B cell (primary cell): ENCODE data around the gene FADS6. TPM values are rescaled to one million over a fixed set of nuclear protein-coding genes. Genes with fewer than 3 reads are reported as not detected.
A peak's percentile ranks its signal among the peaks of the same experiment; 100 is the strongest.

Experiments used
- ATAC-seq: fragments of 200-7000 bp; cut with Tn5 transposase; one replicate; pipeline ENCODE4 v1.10.0; 2021; ENCODE audit warnings: low read depth, mild to moderate bottlenecking, moderate number of reproducible peaks, moderate library complexity
- CTCF ChIA-PET: fragments of 350-600 bp; sonication (Branson Sonifier 250); formaldehyde crosslinking; loops from one replicate; lab custom pipeline; 2021; ENCODE audit warnings: antibody characterized with exemption, inconsistent platforms; lab: Charles Lee
- POLR2A ChIA-PET: fragments of 350-600 bp; sonication (Branson Sonifier 250); formaldehyde crosslinking; loops from one replicate; lab custom pipeline; 2021; ENCODE audit warnings: antibody characterized with exemption; lab: Charles Lee
- DNase-seq: peaks from one replicate; pipeline ENCODE4 v3.0.0; 2013
- H2AFZ ChIP-seq: 2 replicates; pipeline ENCODE4 v1.6.1; 2012; ENCODE audit warnings: mild to moderate bottlenecking, low read depth, low read length; ENCODE audit not compliant: insufficient read depth, poor library complexity, severe bottlenecking
- H3K27ac ChIP-seq, 2 donors: 1 replicate in 1 of 2; 2 replicates in 1 of 2; pipeline ENCODE4 v1.5.1; 2012 to 2013; ENCODE audit warnings: low read length in 2 of 2, mild to moderate bottlenecking in 2 of 2, moderate library complexity in 1 of 2
- H3K27me3 ChIP-seq, 4 experiments: fragments of 200-600 bp in 1 of 4; sonication (generic) in 1 of 4; replicated peaks in 1 of 4; 1 replicate in 2 of 4; 2 replicates in 2 of 4; pipeline versions ENCODE4 v1.6.1 to v1.7.0; 2013 to 2016; ENCODE audit warnings: low read length in 3 of 4, mild to moderate bottlenecking in 2 of 4, mixed read lengths in 1 of 4, moderate library complexity in 1 of 4; ENCODE audit not compliant: insufficient read depth in 4 of 4, control insufficient read depth in 3 of 4; ENCODE audit errors: control extremely low read depth in 1 of 4
- H3K36me3 ChIP-seq, 2 experiments: replicated peaks in 1 of 2; 1 replicate in 1 of 2; 2 replicates in 1 of 2; pipeline versions ENCODE4 v1.6.1 to v1.7.1; 2013; ENCODE audit warnings: low read length in 1 of 2; ENCODE audit not compliant: insufficient read depth in 2 of 2, control insufficient read depth in 1 of 2; ENCODE audit errors: control extremely low read depth in 1 of 2, extremely low read depth in 1 of 2
- H3K4me1 ChIP-seq, 2 donors: fragments of 200-600 bp in 1 of 2; sonication (generic) in 1 of 2; 1 replicate in 1 of 2; 2 replicates in 1 of 2; pipeline versions ENCODE4 v1.5.1 to v1.6.1; 2013 to 2017; ENCODE audit warnings: low read length in 2 of 2; ENCODE audit not compliant: control insufficient read depth in 2 of 2, insufficient read depth in 2 of 2
- H3K4me2 ChIP-seq: replicated peaks from 2 replicates; pipeline ENCODE3; 2012; ENCODE audit warnings: mild to moderate bottlenecking, low read depth, low read length; ENCODE audit not compliant: poor library complexity, severe bottlenecking
- H3K4me3 ChIP-seq, 5 experiments: fragments of 200-600 bp in 1 of 5; sonication (generic) in 1 of 5; 1 replicate in 3 of 5; 2 replicates in 2 of 5; pipeline versions ENCODE4 v1.5.1 to v1.7.0; 2011 to 2016; ENCODE audit warnings: low read length in 4 of 5, mild to moderate bottlenecking in 4 of 5, low read depth in 2 of 5, control low read depth in 1 of 5, moderate library complexity in 1 of 5; ENCODE audit not compliant: insufficient read depth in 1 of 5; ENCODE audit errors: control extremely low read depth in 1 of 5, extremely low read depth in 1 of 5
- H3K79me2 ChIP-seq: fragments of 200-600 bp; sonication (generic); one replicate; pipeline ENCODE4 v1.6.0; 2016; ENCODE audit warnings: low read length; ENCODE audit not compliant: control insufficient read depth, insufficient read depth
- H3K9ac ChIP-seq: fragments of 200-600 bp; sonication (generic); 2 replicates; pipeline ENCODE4 v1.6.1; 2017; ENCODE audit warnings: mild to moderate bottlenecking, low read length, moderate library complexity
- H3K9me3 ChIP-seq, 3 donors: one replicate each; pipeline versions ENCODE4 v1.6.1 to v1.7.1; 2013; ENCODE audit warnings: low read length in 2 of 3; ENCODE audit not compliant: control insufficient read depth in 2 of 3, insufficient read depth in 1 of 3; ENCODE audit errors: control extremely low read depth in 1 of 3
- H4K20me1 ChIP-seq: 2 replicates; pipeline ENCODE4 v1.6.0; 2012; ENCODE audit warnings: mild to moderate bottlenecking, low read length; ENCODE audit not compliant: insufficient read depth, control insufficient read depth, poor library complexity, severe bottlenecking
- H3K27ac Mint-ChIP-seq: one replicate; pipeline ENCODE4 v1.8.0; 2021; ENCODE audit warnings: mixed read lengths
- H3K27me3 Mint-ChIP-seq: one replicate; pipeline ENCODE4 v1.8.0; 2021; ENCODE audit warnings: mixed read lengths
- H3K4me1 Mint-ChIP-seq: one replicate; pipeline ENCODE4 v1.8.0; 2021; ENCODE audit warnings: mixed read lengths
- H3K4me3 Mint-ChIP-seq: one replicate; pipeline ENCODE4 v1.8.0; 2021; ENCODE audit warnings: mixed read lengths
- H3K9me3 Mint-ChIP-seq: one replicate; pipeline ENCODE4 v1.8.0; 2022; ENCODE audit warnings: mixed read lengths; ENCODE audit not compliant: insufficient read depth
- CTCF ChIP-seq: fragments of 200-600 bp; IDR thresholded peaks from one replicate; pipeline ENCODE4 v1.8.0; 2022; ENCODE audit warnings: antibody characterized with exemption, mild to moderate bottlenecking
- EZH2 ChIP-seq: IDR thresholded peaks from 2 replicates; pipeline ENCODE4 v1.6.1; 2012; ENCODE audit warnings: borderline replicate concordance, low read depth, mild to moderate bottlenecking, moderate library complexity, low read length; ENCODE audit not compliant: insufficient read depth, poor library complexity, severe bottlenecking
- WGBS: methylation state at CpG from one replicate; pipeline ENCODE4 v1.1.5; 2013; ENCODE audit warnings: missing lambda C conversion rate; ENCODE audit not compliant: insufficient coverage; 5-methylcytosine and 5-hydroxymethylcytosine counted together
- intact Hi-C: fragments of 100-400 bp; cut with micrococcal nuclease; formaldehyde crosslinking; loops from one replicate; pipeline ENCODE4 v1.10.0; 2022
- polyA plus RNA-seq: library from polyadenylated mRNA; depleted of rRNA; stranded (reverse); fragments of >200 nt; gene quantifications from 2 replicates; pipeline ENCODE4 v1.2.3, GENCODE V29; 2012
- total RNA-seq, 2 donors: library from RNA; stranded (reverse); fragments of 120-200 nt in 1 of 2; gene quantifications; 1 replicate in 1 of 2; 2 replicates in 1 of 2; pipeline versions ENCODE4 v1.2.3 to v1.2.4, GENCODE V29; 2013 to 2022

Gene FADS6
- total and polyA plus RNA-seq, 2 donors (not counting 1 experiment from before 2014, with no cell fraction given), result not detected

DNA sequence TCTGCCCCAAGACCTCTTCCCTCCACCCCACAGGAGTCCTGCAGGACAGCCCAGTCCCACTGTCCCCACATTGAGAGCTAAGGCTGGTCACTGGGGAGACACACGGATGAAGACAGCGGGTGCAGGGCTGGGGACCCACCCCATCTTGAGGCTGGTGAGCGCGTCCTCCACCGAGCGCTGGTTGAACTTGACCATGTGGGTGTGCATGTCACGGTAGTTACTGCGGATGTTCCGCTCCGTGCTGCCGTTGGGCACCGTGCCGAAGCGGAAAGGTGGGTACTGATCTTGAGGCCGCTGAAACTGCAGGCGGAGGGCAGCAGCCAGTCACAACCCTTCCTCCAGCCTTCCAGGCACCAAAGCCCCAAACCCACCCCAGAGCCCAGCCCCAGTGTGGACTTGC is 46.8 kb downstream of the FADS6 start:
- Histone ChIP-seq H3K4me3 (no peak overlapping the region), H3K9ac (no peak overlapping the region), H3K4me2 (no peak overlapping the region), H3K36me3 (no peaks in the 10 kb centered on the region), H3K27me3 (peaks cover 0 to 42% (median 15%) of the 10 kb centered on the region in 4 experiments), H3K27ac (no peak overlapping the region), H3K9me3 (peaks cover 0 to 17% (median 0%) of the 10 kb centered on the region in 3 donors), H2AFZ (no peak overlapping the region), H3K79me2 (no peaks in the 10 kb centered on the region), H3K4me1 (peaks cover 13 to 15% of the 10 kb centered on the region in 2 donors), H4K20me1 (no peaks in the 10 kb centered on the region)
- WGBS, result 96% methylated on average over 14 of the region's 16 CpGs
- Mint-ChIP-seq H3K4me1 (peaks cover 11% of the 10 kb centered on the region), H3K9me3 (no peaks in the 10 kb centered on the region), H3K4me3 (no peak overlapping the region), H3K27me3 (peaks cover 33% of the 10 kb centered on the region), H3K27ac (no peak overlapping the region)
- TF ChIP-seq EZH2, result no peak
- no peak for TF ChIP-seq CTCF
- ATAC-seq (no peak), DNase-seq (no peak)
- intact Hi-C loops, result no loop called here
- POLR2A ChIA-PET, result interaction anchor here (0.6 kb wide), 1 partner anchor 204 kb away, joined by 3 read pairs; no protein-coding TSS in a partner anchor
- CTCF ChIA-PET, result interaction anchor here (0.9 to 2.4 kb wide), 2 partner anchors 16 to 55 kb away, joined by 3 to 8 read pairs; no protein-coding TSS in a partner anchor

GRCh38 chr17:74843352-74843627 is 50.1 kb downstream of the FADS6 start:
- DNase-seq (no peak), ATAC-seq (no peak)
- Mint-ChIP-seq H3K27ac (no peak overlapping the region), H3K9me3 (no peaks in the 10 kb centered on the region), H3K27me3 (peaks cover 17% of the 10 kb centered on the region), H3K4me3 (peak overlapping the region; percentile 32), H3K4me1 (peaks cover 25% of the 10 kb centered on the region)
- no peak overlapping the region for H3K4me3 ChIP-seq
- H3K4me1 ChIP-seq, result peaks cover 26 to 28% of the 10 kb centered on the region in 2 donors
- WGBS, result 49% methylated on average over 26 of the region's 26 CpGs
- no peaks in the 10 kb centered on the region for H3K79me2 ChIP-seq
- peaks cover 0 to 12% (median 0%) of the 10 kb centered on the region in 3 donors for H3K9me3 ChIP-seq
- POLR2A ChIA-PET, result no interaction called here
- H2AFZ ChIP-seq, result no peak overlapping the region
- H3K36me3 ChIP-seq, result no peaks in the 10 kb centered on the region
- intact Hi-C loops, result no loop called here
- CTCF ChIA-PET, result interaction anchor here (0.8 to 2.1 kb wide), 8 partner anchors 9 to 52 kb away, joined by 3 to 13 read pairs (median 6); no protein-coding TSS in a partner anchor
- peak overlapping the region; percentile 79 for H3K4me2 ChIP-seq
- H3K27ac ChIP-seq, result no peak overlapping the region
- H4K20me1 ChIP-seq, result no peaks in the 10 kb centered on the region
- no peak overlapping the region for H3K9ac ChIP-seq
- no peak for TF ChIP-seq EZH2
- no peak for TF ChIP-seq CTCF
- peaks cover 0 to 22% (median 9%) of the 10 kb centered on the region in 4 experiments for H3K27me3 ChIP-seq
